GM03348 (cell line): Measurements from ENCODE around the gene TEX52.

Source experiments
- DNase-seq: peaks from one replicate; pipeline ENCODE4 v3.0.0; 2012; ENCODE audit warnings: low spot score

The TEX52 gene

GRCh38 chr12:2829275-2829674 is 27.6 kb downstream of the TEX52 start:
- no peak for DNase-seq

DNA sequence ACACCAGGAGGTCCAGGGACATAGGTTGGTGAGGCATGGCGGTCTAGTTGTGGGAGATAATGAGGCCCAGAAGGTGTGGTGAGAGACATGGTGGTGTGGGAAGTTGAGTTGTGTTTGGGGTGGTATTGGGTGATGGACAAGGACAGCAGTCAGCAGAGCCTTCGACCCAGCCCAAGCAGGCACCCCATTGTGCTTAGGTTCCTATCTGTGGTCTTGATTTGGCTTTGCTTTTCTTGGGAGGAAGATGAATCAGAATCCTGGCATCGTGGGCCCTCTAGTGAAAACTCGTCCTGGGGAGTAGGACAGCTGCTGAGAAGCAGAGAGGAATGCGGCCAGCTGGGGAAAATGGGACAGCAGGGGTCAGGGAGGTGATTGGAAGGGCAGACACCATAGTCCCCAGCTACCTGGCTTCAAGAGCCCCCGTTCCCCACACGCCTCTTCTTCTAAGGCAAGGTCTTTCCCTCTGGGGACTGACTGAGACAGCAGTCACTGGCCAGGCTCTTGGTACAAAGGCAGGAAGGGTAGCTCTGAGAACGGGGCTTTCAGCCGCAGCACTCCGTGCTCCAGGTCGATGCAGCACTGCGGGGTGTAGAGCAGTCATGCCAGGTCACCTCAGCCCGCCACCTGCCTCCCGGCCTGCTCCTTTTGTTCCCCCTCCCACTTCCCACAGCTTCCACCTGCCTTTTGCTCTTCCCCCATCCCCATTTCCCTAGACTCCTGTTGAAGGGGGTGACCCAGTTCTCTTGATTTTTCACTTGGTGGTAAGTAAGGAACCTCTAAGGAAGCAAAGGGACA is 29.9 kb downstream of the TEX52 start:
- no peak for DNase-seq

DNA sequence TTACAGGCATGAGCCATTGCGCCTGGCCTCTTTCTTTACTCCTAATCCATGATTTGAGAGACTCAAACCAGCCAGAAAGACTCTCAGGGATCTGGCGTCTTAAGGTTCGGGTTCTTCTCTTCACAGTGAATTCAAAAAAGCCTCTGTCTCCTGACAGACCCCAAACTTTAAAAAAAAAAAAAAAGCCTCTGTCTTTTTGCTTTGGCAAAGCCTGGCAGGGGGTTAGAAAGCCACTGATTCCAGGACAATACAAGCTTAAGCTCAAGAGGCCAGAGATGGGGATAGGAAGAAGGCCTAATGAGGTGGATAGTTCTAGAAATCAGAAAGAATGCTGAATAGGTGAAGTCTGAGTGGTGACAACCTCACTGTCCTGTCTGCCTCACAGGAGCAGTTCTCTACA is 30.8 kb downstream of the TEX52 start:
- DNase-seq, result no peak

- no peak for DNase-seq
Observed at GRCh38 chr12:2825132-2825531, 31.7 kb downstream of the TEX52 start.

DNA sequence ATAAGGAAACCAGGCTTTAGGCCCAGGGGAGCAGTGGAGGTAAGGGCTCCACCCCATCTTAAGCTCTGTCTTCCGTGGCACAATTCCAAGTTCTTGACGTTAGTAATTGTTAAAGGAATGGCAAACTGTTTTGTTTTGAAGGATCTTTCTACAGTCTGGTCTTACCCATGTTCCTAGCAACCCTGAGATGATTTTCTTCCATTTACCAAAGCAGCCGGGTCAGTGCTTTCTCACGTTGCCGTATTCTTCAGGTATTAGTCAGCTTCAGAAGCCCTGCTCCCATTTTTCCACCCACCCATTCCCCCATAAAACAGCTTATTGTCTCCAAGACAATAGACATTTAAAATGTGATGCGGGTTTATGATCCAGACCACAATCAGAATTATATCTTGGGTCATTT is 32.3 kb downstream of the TEX52 start:
- DNase-seq, result no peak

- DNase-seq, result no peak
Observed at GRCh38 chr12:2823483-2823882, 33.4 kb downstream of the TEX52 start.

DNA sequence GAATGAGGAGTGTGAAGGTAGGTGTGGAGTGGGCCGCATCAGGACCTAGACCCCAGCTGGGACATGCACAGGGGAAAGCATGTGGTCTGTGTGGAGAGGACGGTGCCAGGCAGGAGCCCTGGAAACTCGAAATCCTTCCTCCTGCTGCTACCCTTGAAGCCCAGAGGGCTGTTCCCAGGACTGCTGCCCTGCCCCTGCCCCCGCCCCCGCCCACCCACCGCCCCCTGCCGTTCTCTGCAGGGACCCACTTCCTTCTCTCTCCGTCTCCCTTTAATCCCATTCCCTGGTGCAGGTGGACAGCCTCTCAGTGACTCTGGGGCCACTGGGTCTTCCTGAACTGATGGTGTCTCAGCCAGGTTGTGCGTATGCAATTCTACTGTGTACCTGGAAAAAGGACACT is 36.4 kb downstream of the TEX52 start:
- no peak for DNase-seq

- no peak for DNase-seq
Observed at GRCh38 chr12:2819810-2820209, 37.0 kb downstream of the TEX52 start.

- DNase-seq, result peak; percentile 80
Observed at GRCh38 chr12:2813214-2814185, 43.3 kb downstream of the TEX52 start.

- peak; percentile 97 for DNase-seq
Observed at GRCh38 chr12:2812290-2813213, 44.3 kb downstream of the TEX52 start, which contains the start of gene ITFG2. Gene ITFG2 (plus strand): TSS chr12:2812668. CDS start chr12:2812761, 93 bp downstream.

- DNase-seq, result no peak
Observed at GRCh38 chr12:2811801-2812200, 45.0 kb downstream of the TEX52 start.

DNA sequence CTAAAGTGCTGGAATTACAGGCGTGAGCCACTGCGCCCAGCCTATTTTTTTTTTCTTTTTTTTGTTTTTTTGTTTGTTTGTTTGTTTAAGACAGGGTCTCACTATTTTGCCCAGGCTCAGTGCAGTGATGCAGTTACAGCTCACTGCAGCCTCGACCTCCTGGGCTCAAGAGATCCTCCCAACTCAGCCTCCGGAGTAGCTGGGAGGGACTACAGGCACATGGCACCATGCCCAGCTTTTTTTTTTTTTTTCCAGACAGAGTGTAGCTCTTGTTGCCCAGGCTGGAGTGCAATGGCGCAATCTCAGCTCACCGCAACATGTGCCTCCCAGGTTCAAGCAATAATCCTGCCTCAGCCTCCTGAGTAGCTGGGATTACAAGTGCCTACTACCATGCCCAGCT is 50.1 kb downstream of the TEX52 start:
- no peak for DNase-seq

GRCh38 chr12:2805143-2805520 is 51.7 kb downstream of the TEX52 start:
- peak; percentile 41 for DNase-seq

GRCh38 chr12:2804393-2805142 is 52.3 kb downstream of the TEX52 start:
- peak; percentile 71 for DNase-seq

DNA sequence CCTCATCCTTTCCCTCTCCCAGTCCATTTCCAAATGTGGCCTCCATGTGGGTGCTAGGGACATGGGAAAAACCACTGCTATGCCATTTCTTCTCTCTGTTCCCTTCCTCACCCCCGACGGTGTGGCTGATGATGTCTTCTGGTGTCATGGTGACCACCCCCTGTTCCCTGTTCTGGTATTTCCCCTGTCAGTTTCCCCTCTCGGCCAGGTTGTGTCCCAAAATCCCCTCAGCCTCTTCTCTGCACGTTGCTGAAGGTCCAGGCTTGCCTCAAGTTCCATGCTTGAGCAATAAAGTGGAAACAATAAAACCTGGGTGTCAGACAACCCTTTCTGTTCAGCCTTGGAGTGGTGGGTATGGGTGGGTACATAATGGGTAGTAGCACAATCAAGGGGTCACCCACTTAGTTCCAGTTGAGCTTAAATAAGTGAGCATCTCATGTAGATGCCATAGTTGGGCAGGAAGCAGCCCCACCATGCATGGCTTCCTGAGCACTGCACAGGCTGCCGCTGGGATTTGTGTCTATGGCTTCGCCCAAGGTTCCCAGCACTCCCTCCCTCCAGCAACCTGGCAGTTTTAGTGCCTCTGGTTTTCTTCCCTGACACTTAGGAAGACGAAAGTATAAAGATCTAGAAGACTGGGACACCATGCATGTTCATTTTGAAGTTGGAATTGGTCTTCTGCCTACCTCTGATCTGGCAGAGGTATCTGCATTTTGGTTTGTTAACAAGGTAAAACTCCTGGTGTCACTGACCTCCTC is 53.0 kb downstream of the TEX52 start:
- no peak for DNase-seq

DNA sequence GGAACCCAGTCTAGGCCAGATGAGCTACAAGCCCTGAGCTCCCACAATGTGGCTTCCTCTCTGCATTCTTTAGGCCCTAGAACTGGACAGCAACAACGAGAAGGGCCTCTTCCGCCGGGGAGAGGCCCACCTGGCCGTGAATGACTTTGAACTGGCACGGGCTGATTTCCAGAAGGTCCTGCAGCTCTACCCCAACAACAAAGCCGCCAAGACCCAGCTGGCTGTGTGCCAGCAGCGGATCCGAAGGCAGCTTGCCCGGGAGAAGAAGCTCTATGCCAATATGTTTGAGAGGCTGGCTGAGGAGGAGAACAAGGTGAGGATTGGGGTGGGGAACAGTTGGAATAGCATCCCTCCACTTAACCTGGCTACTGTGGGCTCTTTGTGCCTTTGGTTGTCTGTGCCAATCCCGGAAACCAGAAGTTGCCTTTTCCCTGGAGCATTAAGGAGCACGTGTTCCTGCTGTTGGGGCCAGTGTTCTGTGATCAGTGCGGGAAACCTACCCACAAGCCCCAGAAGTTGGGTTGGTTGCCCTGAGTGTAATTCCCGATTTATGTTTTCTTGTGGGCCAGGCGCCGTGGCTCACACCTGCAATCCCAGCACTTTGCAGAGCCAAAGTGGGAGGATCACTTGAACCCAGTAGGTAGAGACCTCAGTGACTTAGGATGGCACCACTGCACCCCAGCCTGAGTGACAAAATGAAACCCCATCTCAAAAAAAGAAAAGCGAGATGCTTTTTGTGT is 55.6 kb downstream of the TEX52 start:
- DNase-seq, result no peak

DNA sequence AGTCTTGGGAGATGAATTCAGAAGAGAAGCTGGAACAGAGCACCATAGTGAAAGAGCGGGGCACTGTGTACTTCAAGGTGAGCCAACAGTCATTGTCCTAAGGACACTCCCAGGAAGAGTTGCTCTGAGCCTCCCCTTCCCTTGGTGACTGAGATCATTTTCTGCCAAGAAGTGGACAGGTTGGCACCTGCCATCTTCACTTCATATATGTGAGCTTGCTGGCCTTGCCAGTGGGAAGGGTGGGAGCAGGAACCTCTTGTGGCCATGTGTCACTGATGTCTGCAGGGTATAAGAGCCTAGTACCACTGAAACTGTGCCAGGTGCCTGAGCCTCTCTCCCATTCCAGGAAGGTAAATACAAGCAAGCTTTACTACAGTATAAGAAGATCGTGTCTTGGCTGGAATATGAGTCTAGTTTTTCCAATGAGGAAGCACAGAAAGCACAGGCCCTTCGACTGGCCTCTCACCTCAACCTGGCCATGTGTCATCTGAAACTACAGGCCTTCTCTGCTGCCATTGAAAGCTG is 56.7 kb downstream of the TEX52 start:
- DNase-seq, result no peak
